DND-41 (cell line): ENCODE measurements around the gene MAP3K5.
"Not testable (repeated sequence)": the region's sequence is repeated elsewhere in the genome, so short reads cannot be mapped to it uniquely, and the experiment has no call there.

Experiments
- ATAC-seq: fragments of 200-7000 bp; cut with Tn5 transposase; 3 replicates; pipeline ENCODE4 v1.9.1; 2021; ENCODE audit warnings: low read depth; ENCODE audit not compliant: insufficient read depth
- DNase-seq: peaks from one replicate; pipeline ENCODE4 v3.0.0-alpha.2; 2020
- H2AFZ ChIP-seq: 2 replicates; pipeline ENCODE4 v1.6.0; 2012; ENCODE audit warnings: low read depth, low read length
- H3K27ac ChIP-seq: 2 replicates; pipeline ENCODE4 v1.5.1; 2012; ENCODE audit warnings: low read length, inconsistent platforms
- H3K27me3 ChIP-seq: fragments of 200-600 bp; sonication (generic); 2 replicates; pipeline ENCODE4 v1.6.0; 2012; ENCODE audit warnings: low read length, mild to moderate bottlenecking, inconsistent platforms; ENCODE audit not compliant: insufficient read depth, poor library complexity
- H3K36me3 ChIP-seq: 2 replicates; pipeline ENCODE4 v1.5.1; 2012; ENCODE audit warnings: low read length, inconsistent platforms; ENCODE audit not compliant: insufficient read depth
- H3K4me1 ChIP-seq: 2 replicates; pipeline ENCODE4 v1.5.1; 2012; ENCODE audit warnings: mild to moderate bottlenecking, low read length; ENCODE audit not compliant: insufficient read depth
- H3K4me2 ChIP-seq: 2 replicates; pipeline ENCODE4 v1.6.0; 2012; ENCODE audit warnings: mild to moderate bottlenecking, moderate library complexity, low read length, inconsistent platforms; ENCODE audit not compliant: insufficient read depth
- H3K4me3 ChIP-seq, 2 experiments: fragments of 200-600 bp in 1 of 2; shearing (Covaris generic) in 1 of 2; 2 replicates each; pipeline ENCODE4 v1.5.1; 2012 to 2016; ENCODE audit warnings: inconsistent platforms in 2 of 2, low read length in 2 of 2, mild to moderate bottlenecking in 2 of 2, low read depth in 1 of 2, moderate library complexity in 1 of 2
- H3K79me2 ChIP-seq: 2 replicates; pipeline ENCODE4 v1.6.0; 2012; ENCODE audit warnings: low read length, inconsistent platforms; ENCODE audit not compliant: insufficient read depth
- H3K9ac ChIP-seq: 2 replicates; pipeline ENCODE4 v1.6.0; 2012; ENCODE audit warnings: low read depth, mild to moderate bottlenecking, inconsistent platforms, low read length, moderate library complexity
- H3K9me3 ChIP-seq: 2 replicates; pipeline ENCODE4 v1.5.1; 2012; ENCODE audit warnings: low read length, moderate library complexity, mild to moderate bottlenecking, inconsistent platforms; ENCODE audit not compliant: insufficient read depth, severe bottlenecking
- H4K20me1 ChIP-seq: 2 replicates; pipeline ENCODE4 v1.6.0; 2012; ENCODE audit warnings: low read length; ENCODE audit not compliant: insufficient read depth
- EZH2 ChIP-seq: IDR thresholded peaks from 3 replicates; pipeline ENCODE4 v1.6.1; 2012; ENCODE audit warnings: borderline replicate concordance, low read depth, mild to moderate bottlenecking, moderate library complexity, low read length, inconsistent platforms; ENCODE audit not compliant: severe bottlenecking
- TF ChIP-seq, protein P1 (sequence below): IDR thresholded peaks from 2 replicates; pipeline ENCODE4 v1.5.1; 2012; ENCODE audit warnings: borderline replicate concordance, low read length, moderate library complexity, mild to moderate bottlenecking; ENCODE audit not compliant: poor library complexity, severe bottlenecking; ENCODE audit errors: extremely low read depth

The MAP3K5 gene

DNA sequence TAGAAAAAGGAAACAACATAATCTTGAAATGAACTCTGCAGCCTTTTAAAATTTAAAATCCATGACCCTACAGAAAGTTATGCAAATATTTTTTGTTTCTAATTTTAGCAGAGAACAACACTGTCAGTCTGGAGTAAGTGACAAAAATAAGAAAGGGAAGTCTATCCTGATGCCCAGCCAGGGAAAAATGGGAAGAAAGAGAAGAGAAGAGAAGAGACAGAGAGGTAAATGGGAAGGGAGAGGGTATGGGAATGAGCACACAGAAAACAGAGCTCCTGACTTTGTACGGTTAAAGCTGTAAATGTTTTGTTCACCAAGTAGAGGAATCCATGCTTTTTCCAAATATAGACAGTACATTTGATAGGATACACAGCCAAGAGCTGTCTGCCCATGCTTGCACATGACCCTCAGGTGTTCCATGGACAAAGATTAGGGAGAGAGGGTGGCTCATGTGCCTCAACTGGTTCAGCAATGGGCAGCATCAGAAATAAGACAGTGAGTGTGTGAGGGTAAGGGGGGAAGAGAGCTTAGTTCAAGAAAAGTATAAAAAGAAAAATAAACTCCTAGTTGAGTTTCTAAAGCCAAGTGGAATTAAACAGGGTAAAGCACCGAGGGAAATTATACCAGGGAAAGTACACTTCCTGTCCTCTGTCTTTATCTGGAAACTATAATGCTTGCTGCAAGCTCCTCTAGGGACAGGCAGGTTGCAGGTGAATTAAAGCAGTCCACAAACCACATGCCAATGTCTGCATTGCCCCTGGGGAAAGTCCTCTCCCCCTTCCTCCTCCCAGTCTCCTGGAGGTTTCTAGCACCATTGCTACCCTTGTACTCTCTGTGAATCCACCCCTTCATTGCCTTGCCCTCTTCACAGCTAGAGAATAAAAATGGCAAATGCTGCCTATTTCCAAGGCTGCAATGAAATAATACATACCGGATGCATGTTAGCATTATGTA, 30.0 kb downstream of the MAP3K5 start:
- no peak overlapping the region for H3K9ac ChIP-seq
- ATAC-seq (peak; percentile 41; the same call in 1 of the 3 replicates), DNase-seq (no peak)
- H3K79me2 ChIP-seq = no peaks in the 10 kb centered on the region
- no peaks in the 10 kb centered on the region for H4K20me1 ChIP-seq
- peaks cover 6% of the 10 kb centered on the region for H3K27me3 ChIP-seq
- H3K36me3 ChIP-seq = no peaks in the 10 kb centered on the region
- H3K4me2 ChIP-seq = no peak overlapping the region
- no peaks in the 10 kb centered on the region for H3K9me3 ChIP-seq
- no peak overlapping the region for H3K4me3 ChIP-seq
- no peak overlapping the region for H3K27ac ChIP-seq
- TF ChIP-seq EZH2 = no peak
- TF ChIP-seq, protein P1, sequence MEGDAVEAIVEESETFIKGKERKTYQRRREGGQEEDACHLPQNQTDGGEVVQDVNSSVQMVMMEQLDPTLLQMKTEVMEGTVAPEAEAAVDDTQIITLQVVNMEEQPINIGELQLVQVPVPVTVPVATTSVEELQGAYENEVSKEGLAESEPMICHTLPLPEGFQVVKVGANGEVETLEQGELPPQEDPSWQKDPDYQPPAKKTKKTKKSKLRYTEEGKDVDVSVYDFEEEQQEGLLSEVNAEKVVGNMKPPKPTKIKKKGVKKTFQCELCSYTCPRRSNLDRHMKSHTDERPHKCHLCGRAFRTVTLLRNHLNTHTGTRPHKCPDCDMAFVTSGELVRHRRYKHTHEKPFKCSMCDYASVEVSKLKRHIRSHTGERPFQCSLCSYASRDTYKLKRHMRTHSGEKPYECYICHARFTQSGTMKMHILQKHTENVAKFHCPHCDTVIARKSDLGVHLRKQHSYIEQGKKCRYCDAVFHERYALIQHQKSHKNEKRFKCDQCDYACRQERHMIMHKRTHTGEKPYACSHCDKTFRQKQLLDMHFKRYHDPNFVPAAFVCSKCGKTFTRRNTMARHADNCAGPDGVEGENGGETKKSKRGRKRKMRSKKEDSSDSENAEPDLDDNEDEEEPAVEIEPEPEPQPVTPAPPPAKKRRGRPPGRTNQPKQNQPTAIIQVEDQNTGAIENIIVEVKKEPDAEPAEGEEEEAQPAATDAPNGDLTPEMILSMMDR = no peak
- no peak overlapping the region for H2AFZ ChIP-seq
- H3K4me1 ChIP-seq = peaks cover 22% of the 10 kb centered on the region

DNA sequence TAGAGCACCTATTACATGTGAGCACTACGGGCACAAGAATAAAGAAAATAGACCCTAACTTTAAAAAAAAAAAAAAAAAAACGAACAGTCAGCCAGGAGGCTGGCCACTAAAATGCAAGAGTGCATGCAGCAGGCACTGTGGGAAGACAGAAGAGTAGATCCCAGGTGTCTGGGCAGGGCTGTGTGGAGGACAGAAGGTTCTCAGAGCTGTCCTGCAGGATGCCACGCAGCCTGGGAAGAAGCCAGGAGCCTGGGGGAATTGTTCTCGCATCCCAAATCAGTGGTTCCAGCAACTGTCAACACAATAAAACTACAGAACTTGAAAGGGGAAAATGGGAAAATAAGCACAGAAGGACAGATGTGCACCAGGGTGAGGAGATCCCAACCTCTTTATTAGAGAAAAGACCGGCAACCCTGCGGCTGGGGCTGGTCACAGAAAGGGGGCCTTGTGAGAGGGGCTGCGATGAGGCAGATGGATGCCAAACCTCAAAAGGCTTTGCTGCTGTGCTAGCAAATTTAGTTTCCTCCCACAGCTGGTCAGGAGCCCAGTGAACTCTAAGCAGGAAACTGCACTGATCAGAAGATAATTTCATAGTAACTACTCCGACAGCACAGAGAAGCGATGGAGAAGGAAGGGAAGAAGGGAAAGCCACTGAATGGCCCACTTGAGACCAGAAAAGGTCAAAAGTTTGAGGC, 30.9 kb downstream of the MAP3K5 start:
- peak; percentile 40 for DNase-seq
- ATAC-seq = peak; percentile 83
- Histone ChIP-seq H3K4me3 (no peak overlapping the region), H2AFZ (no peak overlapping the region), H3K4me1 (peaks cover 22% of the 10 kb centered on the region), H3K9ac (no peak overlapping the region), H3K4me2 (no peak overlapping the region), H4K20me1 (no peaks in the 10 kb centered on the region), H3K27ac (no peak overlapping the region), H3K27me3 (peaks cover 6% of the 10 kb centered on the region), H3K36me3 (no peaks in the 10 kb centered on the region), H3K79me2 (no peaks in the 10 kb centered on the region), H3K9me3 (no peaks in the 10 kb centered on the region)
- no peak for TF ChIP-seq EZH2
- TF ChIP-seq, protein P1 = no peak

- not testable (repeated sequence) for ATAC-seq, H3K4me3 ChIP-seq, H4K20me1 ChIP-seq, H3K36me3 ChIP-seq, H2AFZ ChIP-seq, H3K4me2 ChIP-seq, H3K9me3 ChIP-seq, H3K79me2 ChIP-seq, H3K9ac ChIP-seq, H3K27ac ChIP-seq, DNase-seq, H3K27me3 ChIP-seq
- peaks cover 22% of the 10 kb centered on the region for H3K4me1 ChIP-seq
Observed at GRCh38 chr6:136760781-136761180, 31.5 kb downstream of the MAP3K5 start.

DNA sequence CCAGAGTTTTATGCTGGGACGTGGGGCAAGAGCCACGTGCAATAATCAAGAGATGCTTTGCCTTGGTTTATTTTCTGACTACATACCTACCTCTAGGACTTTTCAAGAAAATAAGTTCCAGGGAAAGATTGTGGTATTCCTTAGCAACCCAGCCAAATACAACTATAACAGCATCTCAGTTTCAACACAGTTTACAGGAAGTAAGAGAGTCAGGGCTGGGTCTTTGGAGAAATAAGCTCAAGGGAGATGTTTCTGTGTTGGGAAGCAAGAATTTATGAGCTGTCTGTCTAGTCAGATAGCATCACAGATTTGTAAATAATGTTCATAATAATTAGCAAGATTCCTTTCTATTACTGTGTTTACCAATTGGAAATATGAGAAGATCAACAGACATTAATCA, 35.1 kb downstream of the MAP3K5 start:
- H3K36me3 ChIP-seq = no peaks in the 10 kb centered on the region
- no peaks in the 10 kb centered on the region for H3K9me3 ChIP-seq
- no peak overlapping the region for H2AFZ ChIP-seq
- peaks cover 17% of the 10 kb centered on the region for H3K4me1 ChIP-seq
- ATAC-seq (no peak), DNase-seq (no peak)
- TF ChIP-seq, protein P1 = no peak
- TF ChIP-seq EZH2 = no peak
- H3K4me2 ChIP-seq = no peak overlapping the region
- no peak overlapping the region for H3K9ac ChIP-seq
- H3K4me3 ChIP-seq = no peak overlapping the region
- H3K79me2 ChIP-seq = no peaks in the 10 kb centered on the region
- H4K20me1 ChIP-seq = no peaks in the 10 kb centered on the region
- H3K27ac ChIP-seq = no peak overlapping the region
- H3K27me3 ChIP-seq = peaks cover 6% of the 10 kb centered on the region
